ENCODE measurements around the gene SNRK. TPM values are rescaled to one million over a fixed set of nuclear protein-coding genes. Genes with fewer than 3 reads are reported as not detected.
A peak's percentile ranks its signal among the peaks of the same experiment; 100 is the strongest.

The SNRK gene
- total RNA-seq, 2 donors from 2014 or later: 22.7 to 31.2 TPM

- TF ChIP-seq CTCF (IDR thresholded peaks at IDR 0.05): no peak
- DNase-seq (ENCODE audit: low spot score): no peak
- no peaks in the 10 kb centered on the region for H3K27me3 ChIP-seq
- H3K4me1 ChIP-seq: peaks cover 0 to 51% of the 10 kb centered on the region in 2 donors
- H3K27ac ChIP-seq: peak overlapping the region; percentile 75 to 85
- no peaks in the 10 kb centered on the region for H3K9me3 ChIP-seq
- H3K36me3 ChIP-seq: no peaks in the 10 kb centered on the region
- peak overlapping the region; percentile 55 to 61 for H3K4me3 ChIP-seq
These were observed 630 bp downstream of the SNRK start for GRCh38 chr3:43286841-43287499.

GRCh38 chr3:43287500-43287873 is 1.1 kb downstream of the SNRK start:
- Histone ChIP-seq H3K9me3 (no peaks in the 10 kb centered on the region), H3K4me1 (peaks cover 0 to 56% of the 10 kb centered on the region in 2 donors), H3K27ac (peak overlapping the region; percentile 70 to 85), H3K27me3 (no peaks in the 10 kb centered on the region), H3K36me3 (no peaks in the 10 kb centered on the region), H3K4me3 (peak overlapping the region; percentile 55 to 61)
- no peak for TF ChIP-seq CTCF (IDR thresholded peaks at IDR 0.05)
- DNase-seq (ENCODE audit: low spot score): no peak

GRCh38 chr3:43288366-43288765 is 2.0 kb downstream of the SNRK start:
- no peak for TF ChIP-seq CTCF (IDR thresholded peaks at IDR 0.05)
- Histone ChIP-seq H3K9me3 (no peaks in the 10 kb centered on the region), H3K4me1 (peaks cover 0 to 65% of the 10 kb centered on the region in 2 donors), H3K27me3 (no peaks in the 10 kb centered on the region), H3K27ac (peak overlapping the region; percentile 70 to 85), H3K36me3 (no peaks in the 10 kb centered on the region), H3K4me3 (peak overlapping the region; percentile 4 to 55)
- DNase-seq (ENCODE audit: low spot score): no peak

- H3K4me1 ChIP-seq: peaks cover 0 to 69% of the 10 kb centered on the region in 2 donors
- no peak for TF ChIP-seq CTCF (IDR thresholded peaks at IDR 0.05)
- H3K4me3 ChIP-seq: peak overlapping the region in 1 of 2 donors; percentile 55
- no peaks in the 10 kb centered on the region for H3K36me3 ChIP-seq
- no peak for DNase-seq (ENCODE audit: low spot score)
- no peaks in the 10 kb centered on the region for H3K27me3 ChIP-seq
- peak overlapping the region; percentile 70 to 85 for H3K27ac ChIP-seq
- no peaks in the 10 kb centered on the region for H3K9me3 ChIP-seq
These were observed 2.5 kb downstream of the SNRK start for GRCh38 chr3:43288850-43289249.

- H3K27ac ChIP-seq: peak overlapping the region; percentile 70 to 85
- no peak for TF ChIP-seq CTCF (IDR thresholded peaks at IDR 0.05)
- no peak for DNase-seq (ENCODE audit: low spot score)
- H3K36me3 ChIP-seq: no peaks in the 10 kb centered on the region
- peak overlapping the region in 1 of 2 donors; percentile 55 for H3K4me3 ChIP-seq
- H3K27me3 ChIP-seq: no peaks in the 10 kb centered on the region
- no peaks in the 10 kb centered on the region for H3K9me3 ChIP-seq
- H3K4me1 ChIP-seq: peaks cover 0 to 72% of the 10 kb centered on the region in 2 donors
These were observed 3.1 kb downstream of the SNRK start for GRCh38 chr3:43289401-43289800.
